ENCODE results near the gene EHBP1L1.

EHBP1L1 gene

DNA sequence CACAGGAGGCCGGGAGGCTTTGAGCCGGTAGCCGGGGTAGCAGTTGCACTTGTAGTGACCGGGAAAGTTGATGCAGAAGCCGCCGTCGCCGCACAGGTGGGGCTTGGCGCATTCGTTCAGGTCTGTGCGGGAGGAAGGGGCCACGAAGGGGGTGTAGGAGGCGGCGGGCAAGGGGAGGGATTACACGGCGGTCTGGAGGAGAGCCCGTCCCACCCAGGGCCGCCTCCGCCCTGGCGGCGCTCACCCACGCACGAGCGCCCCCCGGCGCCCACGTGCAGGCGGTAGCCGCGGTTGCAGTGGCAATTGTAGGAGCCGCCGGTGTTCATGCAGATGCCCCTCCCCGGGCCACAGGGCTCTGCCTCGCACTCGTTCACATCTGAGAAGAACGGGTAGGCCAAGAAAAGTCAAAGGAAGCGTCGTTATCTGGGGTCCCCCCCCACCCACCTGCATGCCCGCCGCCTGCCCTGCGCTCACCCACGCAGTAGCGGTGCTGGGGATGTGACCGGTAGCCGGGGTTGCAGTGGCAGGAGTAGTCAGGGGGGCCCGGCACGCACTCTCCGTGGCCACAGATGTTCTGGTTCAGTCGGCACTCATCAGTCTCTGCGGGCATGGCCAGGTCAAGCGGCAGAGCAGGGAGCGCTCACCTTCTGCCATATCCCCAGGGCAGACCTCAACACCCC, 28.3 kb upstream of the EHBP1L1 start:
- no peak for DNase-seq

DNA sequence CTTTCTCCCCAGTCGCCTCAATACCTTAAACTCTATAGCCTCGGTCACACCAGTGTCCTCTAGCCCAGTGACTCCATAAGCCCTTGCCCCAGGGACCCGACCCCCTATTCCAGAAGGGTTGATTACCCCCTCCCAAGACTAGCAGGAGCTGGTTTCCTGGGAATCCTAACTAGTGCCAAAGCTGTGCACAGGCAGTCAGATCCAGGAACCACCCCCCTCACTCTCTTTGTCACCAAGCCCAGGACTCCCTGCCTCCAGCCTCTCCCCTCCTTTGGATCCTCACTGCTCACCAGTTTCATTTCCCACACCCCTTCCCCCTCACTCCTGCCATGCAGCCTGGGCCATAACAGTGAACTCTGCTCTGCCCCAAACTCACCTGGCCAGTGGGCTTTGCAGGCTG, 27.5 kb upstream of the EHBP1L1 start:
- no peak for DNase-seq

- no peak for DNase-seq
These were observed 26.8 kb upstream of the EHBP1L1 start for GRCh38 chr11:65549096-65549495.

GRCh38 chr11:65551572-65552387, 24.1 kb upstream of the EHBP1L1 start:
- DNase-seq = peak in 3 of 4 experiments; percentile 28 to 41 (median 35)

- no peak for DNase-seq
These were observed 23.4 kb upstream of the EHBP1L1 start for GRCh38 chr11:65552388-65552951.

- peak in 2 of 4 experiments; percentile 43 to 51 for DNase-seq
These were observed 22.4 kb upstream of the EHBP1L1 start for GRCh38 chr11:65553301-65554001.

DNA sequence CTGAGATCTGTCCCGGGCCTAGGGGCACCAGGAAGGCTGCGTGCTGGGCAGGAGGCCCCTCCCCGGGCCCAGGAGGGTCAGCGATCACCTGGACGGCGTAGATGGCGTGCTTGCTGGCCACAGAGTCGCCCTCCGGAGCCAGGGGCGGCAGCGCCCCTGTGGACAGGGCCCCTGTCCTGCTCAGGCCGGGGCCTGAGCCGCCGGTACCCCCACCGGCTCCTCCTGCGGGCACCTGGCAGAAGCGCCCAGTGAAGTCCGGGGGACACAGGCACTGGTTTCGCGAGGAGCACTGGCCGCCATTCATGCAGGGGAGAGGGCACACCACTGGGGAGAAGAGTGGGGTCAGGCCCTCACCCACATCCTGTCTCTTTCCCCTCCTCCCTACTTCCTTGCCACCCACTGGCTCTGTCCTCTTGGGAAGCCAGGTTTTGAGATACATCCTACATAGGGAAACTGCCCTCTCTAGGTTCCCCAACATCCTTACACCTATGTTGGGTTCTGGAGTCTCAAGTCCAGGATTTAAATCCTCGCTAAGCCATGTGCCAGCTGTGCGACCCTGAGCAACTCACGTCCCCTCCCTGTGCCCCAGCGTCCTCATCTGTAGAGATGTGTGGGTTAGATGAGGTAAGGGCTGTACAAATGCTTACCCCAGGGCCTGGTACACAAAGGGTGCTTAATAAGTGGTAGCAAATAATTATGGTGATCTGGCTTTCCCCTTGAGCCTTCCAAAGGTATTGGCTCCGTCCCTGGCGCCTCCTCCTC, 21.6 kb upstream of the EHBP1L1 start:
- no peak for DNase-seq

DNA sequence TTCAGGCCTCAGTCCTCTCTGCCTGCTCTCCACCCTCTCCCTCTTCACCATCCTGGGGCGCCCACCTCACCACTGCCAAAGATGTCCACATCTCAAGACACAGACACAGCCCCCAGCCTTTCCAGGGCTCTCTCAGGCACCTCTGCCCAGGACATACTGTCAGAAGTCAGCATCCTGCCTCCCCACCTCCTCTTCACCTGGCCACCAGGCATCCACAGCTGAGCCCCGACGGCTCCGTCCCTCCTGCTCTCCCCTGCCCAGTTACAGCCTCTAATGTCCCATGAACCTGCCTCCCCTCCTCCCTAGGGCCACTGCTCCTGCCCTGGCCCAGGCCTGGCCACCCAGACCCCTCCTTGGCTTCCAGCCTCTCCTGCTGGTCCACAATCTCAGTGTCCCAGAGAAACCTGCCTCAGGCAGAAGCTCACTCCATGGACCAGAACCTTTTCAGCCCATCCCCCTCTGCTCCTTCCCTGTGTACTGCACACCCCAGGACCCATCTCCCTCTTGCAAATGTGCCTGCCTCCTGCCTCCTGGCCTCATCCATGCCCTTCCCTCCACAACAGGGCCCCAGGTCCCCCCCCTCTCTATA, 20.9 kb upstream of the EHBP1L1 start:
- no peak for DNase-seq

DNA sequence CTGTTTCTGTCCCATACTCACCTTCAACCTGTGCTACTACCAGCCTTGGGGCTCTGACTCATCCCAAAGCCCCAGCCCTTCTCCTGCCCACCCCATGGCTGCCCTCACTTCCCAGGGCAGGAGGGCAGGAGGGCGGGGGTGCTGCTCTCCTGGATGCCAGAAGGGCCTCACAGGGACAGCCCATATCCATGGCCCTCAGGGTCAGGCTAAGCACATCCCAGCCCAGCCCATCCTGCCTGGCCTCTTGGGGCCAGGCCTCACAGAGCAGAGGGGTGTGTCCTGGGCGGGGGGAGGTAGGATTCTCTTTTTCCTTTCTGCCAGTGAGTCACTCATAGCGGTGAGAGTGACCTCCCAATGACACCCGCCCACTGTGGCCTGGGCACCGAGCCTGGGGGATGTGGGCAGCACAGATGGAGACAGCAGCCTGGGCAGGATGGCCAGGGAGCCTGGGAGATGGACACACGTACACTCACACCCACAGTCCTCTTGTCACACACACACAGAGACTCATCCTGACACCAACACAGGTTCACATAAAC, 20.1 kb upstream of the EHBP1L1 start:
- DNase-seq = no peak

DNA sequence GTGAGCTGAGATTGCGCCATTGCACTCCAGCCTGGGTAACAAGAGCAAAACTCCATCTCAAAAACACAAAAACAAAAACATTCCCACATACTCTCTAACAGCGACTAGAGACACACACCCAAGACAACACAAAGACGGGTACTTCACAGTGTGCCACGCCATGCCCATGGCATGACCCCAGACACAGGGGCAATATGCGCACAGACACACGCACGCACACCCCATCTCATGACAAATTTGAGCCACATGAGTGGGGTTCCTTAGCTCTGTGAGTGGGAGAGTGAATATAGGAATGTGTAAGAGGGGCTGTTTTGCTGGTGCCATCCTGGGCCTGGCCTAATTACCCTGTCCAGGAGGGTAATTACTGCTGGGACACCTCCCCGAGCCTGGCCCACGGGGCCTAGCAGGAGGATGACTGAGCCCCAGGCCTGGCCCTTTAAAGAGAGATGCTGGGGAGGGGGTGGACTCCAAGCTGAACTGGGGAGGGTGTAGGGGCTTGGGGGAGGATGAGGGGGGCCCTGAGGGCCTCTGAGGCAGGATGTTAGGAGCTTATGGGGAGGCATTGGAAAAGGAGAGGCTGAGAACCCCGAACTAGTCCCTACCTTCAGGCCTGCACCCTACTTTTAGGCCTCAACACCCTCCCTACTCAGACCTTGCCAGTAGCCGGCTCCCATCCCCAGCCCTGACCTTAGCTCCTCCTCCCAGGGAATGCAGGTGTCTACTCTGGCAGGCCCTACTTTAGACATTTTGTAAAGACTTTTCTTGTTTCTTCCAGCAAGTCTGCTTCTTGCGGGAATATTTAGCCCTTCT, 19.2 kb upstream of the EHBP1L1 start:
- DNase-seq = no peak

DNA sequence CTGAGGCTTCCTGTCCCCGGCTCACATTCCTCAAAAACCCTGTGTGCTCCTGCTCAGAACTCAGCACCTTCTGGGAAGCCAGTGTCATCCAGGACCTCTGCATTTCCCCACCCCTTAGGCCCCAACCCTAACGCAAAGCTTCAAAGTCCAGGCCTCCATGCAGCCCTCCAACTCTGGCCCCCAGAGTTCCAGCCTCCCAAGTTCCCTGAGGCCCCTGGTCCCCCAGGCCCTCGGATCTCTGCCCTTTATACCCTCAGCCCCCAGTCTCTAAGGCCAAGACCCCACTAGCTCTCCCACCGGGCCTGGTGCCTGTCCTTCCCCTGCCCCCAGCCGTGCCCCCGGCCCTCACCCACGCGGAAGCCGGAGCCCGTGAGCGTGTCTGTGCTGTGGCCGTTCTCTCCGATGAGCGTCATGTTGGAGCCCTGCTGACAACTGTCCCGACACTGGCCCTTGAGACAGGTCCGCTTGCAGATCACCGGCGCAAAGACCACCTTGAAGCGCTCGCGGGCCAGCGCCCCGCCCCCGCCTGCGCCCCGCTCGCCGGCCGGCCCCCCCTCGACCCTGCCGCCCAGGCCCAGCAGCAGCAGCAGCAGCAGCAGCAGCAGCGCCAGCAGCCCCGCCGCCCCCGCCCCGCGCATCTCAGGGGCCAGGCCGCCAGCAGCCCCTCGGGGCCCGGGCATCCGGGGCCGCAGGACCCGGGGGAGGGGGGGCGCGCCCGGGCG, 18.4 kb upstream of the EHBP1L1 start:
- no peak for DNase-seq

- DNase-seq = no peak
These were observed 17.6 kb upstream of the EHBP1L1 start, which contains the start of gene LTBP3 for GRCh38 chr11:65558002-65558929. Gene LTBP3 (minus strand): TSS chr11:65558359. CDS start chr11:65557959, 400 bp downstream.

- no peak for DNase-seq
These were observed 16.8 kb upstream of the EHBP1L1 start for GRCh38 chr11:65558930-65559509.

- DNase-seq = no peak
These were observed 16.3 kb upstream of the EHBP1L1 start for GRCh38 chr11:65559535-65559934.

DNA sequence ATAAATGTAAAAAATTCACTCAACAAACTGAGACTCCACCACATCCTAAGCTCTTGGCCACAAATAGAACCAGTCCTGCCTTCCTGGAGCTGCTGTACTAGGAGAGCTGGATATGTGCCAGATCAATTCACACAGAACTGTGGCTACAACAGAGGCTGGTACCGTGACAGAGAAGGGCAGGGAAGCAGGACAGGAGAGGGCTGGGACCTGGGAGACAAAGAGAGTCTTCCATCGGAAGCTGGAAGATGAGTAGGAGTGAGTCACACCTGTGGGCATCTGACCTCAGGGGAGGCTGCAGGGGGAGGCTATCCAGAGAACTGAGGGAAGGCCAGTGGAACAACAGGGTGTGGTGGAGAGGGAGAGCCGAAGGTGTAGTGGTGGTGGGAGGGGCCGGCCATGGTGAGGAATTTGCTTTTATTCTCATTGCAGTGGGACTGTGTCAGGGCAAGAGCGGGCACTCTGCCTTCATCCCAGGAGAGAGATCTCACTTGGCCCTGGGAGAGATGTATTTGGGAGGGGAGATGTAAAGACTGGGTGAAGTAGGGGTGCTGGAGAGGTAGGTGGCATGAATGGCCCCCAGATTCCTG, 15.8 kb upstream of the EHBP1L1 start:
- no peak for DNase-seq

GRCh38 chr11:65560555-65561418, 15.1 kb upstream of the EHBP1L1 start:
- no peak for DNase-seq

- DNase-seq = no peak
These were observed 13.8 kb upstream of the EHBP1L1 start for GRCh38 chr11:65562020-65562419.

Data from activated CD4-positive, CD25-positive, alpha-beta regulatory T cell (primary cell).